IPS-20b (cell line): Measurements from ENCODE around the gene FOXR1.
A peak's percentile ranks its signal among the peaks of the same experiment; 100 is the strongest.

Experiments used
- H3K27ac ChIP-seq: one replicate; pipeline ENCODE4 v1.5.1; 2013; ENCODE audit warnings: low read length
- H3K27me3 ChIP-seq: 2 replicates; pipeline ENCODE4 v1.6.1; 2013; ENCODE audit warnings: mild to moderate bottlenecking, low read length, inconsistent platforms; ENCODE audit not compliant: insufficient read depth
- H3K36me3 ChIP-seq: 2 replicates; pipeline ENCODE4 v1.6.1; 2013; ENCODE audit warnings: low read depth, mild to moderate bottlenecking, inconsistent platforms, low read length, moderate library complexity; ENCODE audit not compliant: insufficient read depth
- H3K4me1 ChIP-seq: 2 replicates; pipeline ENCODE4 v1.6.1; 2013; ENCODE audit warnings: mild to moderate bottlenecking, control low read depth, inconsistent platforms, low read length, moderate library complexity; ENCODE audit not compliant: insufficient read depth
- H3K4me3 ChIP-seq: 2 replicates; pipeline ENCODE4 v1.5.1; 2013; ENCODE audit warnings: mild to moderate bottlenecking, low read length, inconsistent platforms
- H3K9ac ChIP-seq: 2 replicates; pipeline ENCODE4 v1.6.1; 2013; ENCODE audit warnings: low read depth, mild to moderate bottlenecking, inconsistent platforms, low read length, moderate library complexity
- H3K9me3 ChIP-seq: 2 replicates; pipeline ENCODE4 v1.6.1; 2013; ENCODE audit warnings: mild to moderate bottlenecking, low read depth, low read length, inconsistent platforms; ENCODE audit not compliant: insufficient read depth

Gene FOXR1

DNA sequence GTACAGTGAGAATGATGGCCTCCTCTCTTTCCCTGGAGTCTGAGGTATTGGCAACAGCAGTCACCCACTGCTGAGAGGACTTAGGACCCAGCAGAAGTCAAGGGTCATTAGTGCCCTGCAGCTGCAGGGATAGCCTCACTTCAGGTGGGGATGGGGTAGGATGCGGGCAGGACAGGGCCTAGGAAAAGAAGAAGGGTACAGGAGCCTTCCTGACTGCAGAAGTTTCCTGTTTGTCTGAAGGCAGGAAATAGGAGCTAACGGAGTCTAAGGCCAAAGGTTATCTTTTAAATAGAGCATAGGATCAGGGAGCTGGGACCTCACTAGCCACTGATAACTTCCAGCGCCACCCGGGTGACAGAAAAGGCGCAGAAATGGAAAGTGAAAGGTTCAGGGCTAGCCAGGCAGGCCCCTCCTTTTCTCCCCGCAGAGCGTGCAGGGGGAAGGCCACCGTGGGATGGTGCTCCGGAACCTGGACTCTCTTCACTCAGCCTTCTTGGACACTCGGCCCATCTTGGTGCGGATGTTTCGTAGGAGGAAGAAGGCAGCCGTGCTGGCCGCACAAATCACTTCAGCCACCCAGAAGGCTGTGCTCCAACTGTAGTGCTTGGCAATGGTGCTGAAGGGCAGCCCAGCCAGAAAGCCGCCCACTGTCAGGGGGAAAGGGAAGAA lies 53.0 kb downstream of the FOXR1 start:
- Histone ChIP-seq H3K27ac (no peak overlapping the region), H3K9ac (no peak overlapping the region), H3K36me3 (peaks cover 87% of the 10 kb centered on the region), H3K4me1 (peaks cover 12% of the 10 kb centered on the region), H3K9me3 (no peaks in the 10 kb centered on the region), H3K4me3 (no peak overlapping the region), H3K27me3 (no peaks in the 10 kb centered on the region)

GRCh38 chr11:119025099-119025473 lies 53.5 kb downstream of the FOXR1 start:
- H3K4me1 ChIP-seq: peaks cover 11% of the 10 kb centered on the region
- no peak overlapping the region for H3K9ac ChIP-seq
- no peaks in the 10 kb centered on the region for H3K27me3 ChIP-seq
- no peak overlapping the region for H3K4me3 ChIP-seq
- no peak overlapping the region for H3K27ac ChIP-seq
- H3K9me3 ChIP-seq: no peaks in the 10 kb centered on the region
- peaks cover 84% of the 10 kb centered on the region for H3K36me3 ChIP-seq

DNA sequence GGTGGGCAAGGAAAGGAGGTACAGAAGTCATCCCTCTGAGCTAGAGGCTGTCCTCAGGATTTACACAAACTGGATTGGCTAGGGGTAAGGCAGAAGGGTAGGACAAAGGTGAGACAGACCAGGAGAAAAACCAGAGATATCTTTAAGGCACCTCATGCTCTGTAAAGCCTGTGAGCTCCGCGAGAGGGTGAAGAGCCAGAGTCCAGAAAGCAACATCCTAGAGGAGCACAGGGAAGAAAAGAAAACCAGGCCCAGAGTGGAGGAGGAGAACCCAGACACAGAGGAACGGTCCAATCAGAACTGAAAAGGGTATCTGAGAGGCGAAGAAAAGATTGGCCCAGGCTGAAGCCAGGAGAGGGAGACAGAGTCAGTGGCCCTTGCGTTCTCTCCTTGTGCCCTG lies 54.0 kb downstream of the FOXR1 start:
- Histone ChIP-seq H3K36me3 (peaks cover 81% of the 10 kb centered on the region), H3K4me1 (peaks cover 10% of the 10 kb centered on the region), H3K27ac (no peak overlapping the region), H3K27me3 (no peaks in the 10 kb centered on the region), H3K9ac (no peak overlapping the region), H3K4me3 (no peak overlapping the region), H3K9me3 (no peaks in the 10 kb centered on the region)

DNA sequence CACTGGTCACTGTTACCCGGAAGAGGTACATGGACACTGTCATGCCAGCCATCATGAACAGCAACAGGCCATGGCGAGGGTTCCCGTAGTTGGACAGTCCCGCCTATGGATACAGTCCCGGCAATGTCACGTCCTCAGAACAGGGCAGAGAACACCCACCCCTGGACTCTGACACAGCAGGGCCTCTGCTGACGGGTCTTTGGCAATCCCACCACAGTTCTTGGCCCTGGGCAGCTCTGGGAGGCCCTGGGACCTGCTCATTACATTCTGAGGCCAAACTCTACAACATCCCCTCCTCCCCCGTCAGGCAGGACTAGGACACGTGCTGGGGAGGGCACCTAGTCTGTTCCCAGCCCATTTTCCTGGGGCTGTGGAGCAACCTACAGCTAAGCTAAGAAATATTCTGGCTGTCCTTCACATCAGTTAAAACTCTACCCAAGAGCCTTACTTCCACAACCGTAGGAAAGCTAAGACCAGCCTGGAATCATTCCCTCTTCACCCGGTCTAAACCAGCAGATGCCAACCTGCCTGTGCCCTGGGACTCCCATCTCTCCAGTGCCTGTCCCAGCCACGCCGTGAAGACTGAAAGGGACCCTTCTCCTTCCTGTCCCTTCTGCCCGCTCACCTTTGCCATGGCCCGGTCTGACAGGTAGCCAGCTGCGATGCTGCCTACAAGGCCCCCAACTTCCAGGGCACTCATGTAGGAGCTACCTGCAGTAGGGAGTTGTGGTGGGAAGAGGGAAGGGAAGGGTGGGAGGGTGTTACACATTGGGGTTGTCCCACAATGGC lies 54.6 kb downstream of the FOXR1 start:
- Histone ChIP-seq H3K9me3 (no peaks in the 10 kb centered on the region), H3K27me3 (no peaks in the 10 kb centered on the region), H3K9ac (no peak overlapping the region), H3K4me1 (peaks cover 10% of the 10 kb centered on the region), H3K4me3 (no peak overlapping the region), H3K36me3 (peaks cover 77% of the 10 kb centered on the region), H3K27ac (no peak overlapping the region)

- Histone ChIP-seq H3K4me1 (peaks cover 10% of the 10 kb centered on the region), H3K27ac (no peak overlapping the region), H3K9me3 (no peaks in the 10 kb centered on the region), H3K4me3 (no peak overlapping the region), H3K9ac (no peak overlapping the region), H3K36me3 (peaks cover 70% of the 10 kb centered on the region), H3K27me3 (no peaks in the 10 kb centered on the region)
Measured at GRCh38 chr11:119026970-119027369, 55.4 kb downstream of the FOXR1 start.

GRCh38 chr11:119027561-119028345 lies 56.2 kb downstream of the FOXR1 start:
- peak overlapping the region; percentile 98; the same call in 1 of the 2 replicates for H3K9ac ChIP-seq
- H3K9me3 ChIP-seq: no peaks in the 10 kb centered on the region
- no peaks in the 10 kb centered on the region for H3K27me3 ChIP-seq
- no peak overlapping the region for H3K4me3 ChIP-seq
- H3K27ac ChIP-seq: no peak overlapping the region
- peaks cover 62% of the 10 kb centered on the region for H3K36me3 ChIP-seq
- peaks cover 10% of the 10 kb centered on the region for H3K4me1 ChIP-seq

DNA sequence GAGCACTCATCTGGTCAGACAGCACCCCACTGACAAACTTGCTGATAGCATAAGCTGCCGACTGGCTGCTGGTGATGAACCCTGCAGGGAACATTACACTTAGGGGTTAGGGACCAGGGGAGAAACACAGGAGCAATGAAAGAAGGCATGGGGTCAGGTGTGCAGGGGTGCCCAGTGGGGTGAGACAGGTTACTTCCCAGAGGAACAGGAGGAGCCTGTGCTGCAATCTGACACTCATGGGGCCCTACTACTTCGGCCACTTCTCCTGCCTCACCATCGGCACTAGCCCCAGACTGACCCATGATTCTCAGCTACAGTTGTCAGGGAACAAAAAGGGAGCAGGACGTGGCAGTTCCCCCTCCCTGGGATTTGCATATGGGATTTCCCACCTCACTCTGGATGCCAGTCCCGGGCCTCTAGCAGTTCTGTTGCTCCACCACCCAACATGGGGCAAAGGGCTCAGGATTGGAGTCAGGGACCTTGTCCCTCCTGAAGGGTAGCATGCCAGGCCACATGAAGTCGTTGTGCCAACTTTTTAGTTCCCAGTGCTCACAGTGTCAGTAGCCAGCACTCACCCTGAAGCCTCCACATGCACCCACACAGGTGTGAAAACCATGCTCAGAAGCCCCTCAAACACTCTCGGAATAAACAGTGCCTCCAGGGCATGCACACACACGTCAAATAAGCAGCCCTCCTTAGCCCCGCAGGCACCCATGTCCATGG lies 56.9 kb downstream of the FOXR1 start:
- Histone ChIP-seq H3K9me3 (no peaks in the 10 kb centered on the region), H3K27ac (no peak overlapping the region), H3K36me3 (peaks cover 55% of the 10 kb centered on the region), H3K4me3 (peak overlapping the region; percentile 97), H3K9ac (peak overlapping the region; percentile 98; the same call in 1 of the 2 replicates), H3K4me1 (peaks cover 10% of the 10 kb centered on the region), H3K27me3 (no peaks in the 10 kb centered on the region)

- Histone ChIP-seq H3K36me3 (peaks cover 50% of the 10 kb centered on the region), H3K4me1 (peaks cover 10% of the 10 kb centered on the region), H3K27me3 (no peaks in the 10 kb centered on the region), H3K9ac (peak overlapping the region; percentile 98; the same call in 1 of the 2 replicates), H3K4me3 (peak overlapping the region; percentile 97), H3K9me3 (no peaks in the 10 kb centered on the region), H3K27ac (no peak overlapping the region)
Measured at GRCh38 chr11:119029069-119029339, 57.4 kb downstream of the FOXR1 start.

DNA sequence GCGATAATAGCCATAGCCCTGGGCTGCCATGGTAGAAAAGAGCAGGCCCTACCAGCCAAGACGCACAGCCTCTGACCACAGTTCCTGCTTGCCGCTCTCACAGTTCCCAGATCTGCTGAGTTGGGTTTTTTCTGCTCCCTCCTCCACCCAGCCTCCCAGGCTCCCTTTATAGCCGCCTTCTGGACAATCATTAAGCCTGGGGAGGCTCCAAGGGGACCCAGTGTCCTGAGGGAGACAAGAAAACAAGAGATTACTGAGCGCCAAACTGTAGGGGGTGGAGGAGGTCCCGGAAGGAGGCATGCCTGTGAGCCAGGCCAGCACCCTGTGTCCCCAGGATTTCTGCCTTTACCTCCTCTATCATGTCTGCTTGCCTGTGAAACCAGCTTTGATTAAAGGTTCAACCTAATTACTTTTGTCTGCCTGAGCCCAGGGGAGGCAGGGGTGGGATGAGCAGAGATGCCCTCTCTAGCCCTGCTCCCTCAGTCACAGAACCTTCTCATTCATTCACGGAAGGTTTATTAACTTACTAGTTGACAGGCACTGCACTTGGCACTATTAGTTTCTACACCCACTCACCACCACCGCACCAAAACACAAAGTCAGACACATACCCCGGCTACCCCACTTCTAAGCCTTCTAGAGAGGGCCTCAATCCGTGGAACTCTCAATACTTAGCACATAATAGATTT lies 57.9 kb downstream of the FOXR1 start:
- no peak overlapping the region for H3K27ac ChIP-seq
- peaks cover 10% of the 10 kb centered on the region for H3K4me1 ChIP-seq
- H3K9ac ChIP-seq: peak overlapping the region; percentile 98
- H3K4me3 ChIP-seq: peak overlapping the region; percentile 97
- peaks cover 45% of the 10 kb centered on the region for H3K36me3 ChIP-seq
- no peaks in the 10 kb centered on the region for H3K9me3 ChIP-seq
- H3K27me3 ChIP-seq: no peaks in the 10 kb centered on the region

- H3K4me1 ChIP-seq: peaks cover 10% of the 10 kb centered on the region
- H3K9me3 ChIP-seq: no peaks in the 10 kb centered on the region
- H3K36me3 ChIP-seq: peaks cover 40% of the 10 kb centered on the region
- no peaks in the 10 kb centered on the region for H3K27me3 ChIP-seq
- H3K27ac ChIP-seq: peak overlapping the region; percentile 72
- H3K9ac ChIP-seq: peak overlapping the region; percentile 98
- peak overlapping the region; percentile 97 for H3K4me3 ChIP-seq
Measured at GRCh38 chr11:119030029-119030328, 58.4 kb downstream of the FOXR1 start.
